Erythroblast (primary cell): Measurements from ENCODE around the gene AJM1.

ENCODE experiments used
- DNase-seq, 2 experiments: peaks; one replicate each; lab custom pipeline; 2025; lab: John Stamatoyannopoulos, UW
- GATA1 ChIP-seq: IDR thresholded peaks from 2 replicates; pipeline ENCODE4 v1.6.1; 2011; ENCODE audit warnings: low read depth, mild to moderate bottlenecking, control low read depth, low read length, moderate library complexity
- POLR2A ChIP-seq: IDR thresholded peaks from 2 replicates; pipeline ENCODE4 v1.6.1; 2011; ENCODE audit warnings: mild to moderate bottlenecking, low read length

The AJM1 gene

DNA sequence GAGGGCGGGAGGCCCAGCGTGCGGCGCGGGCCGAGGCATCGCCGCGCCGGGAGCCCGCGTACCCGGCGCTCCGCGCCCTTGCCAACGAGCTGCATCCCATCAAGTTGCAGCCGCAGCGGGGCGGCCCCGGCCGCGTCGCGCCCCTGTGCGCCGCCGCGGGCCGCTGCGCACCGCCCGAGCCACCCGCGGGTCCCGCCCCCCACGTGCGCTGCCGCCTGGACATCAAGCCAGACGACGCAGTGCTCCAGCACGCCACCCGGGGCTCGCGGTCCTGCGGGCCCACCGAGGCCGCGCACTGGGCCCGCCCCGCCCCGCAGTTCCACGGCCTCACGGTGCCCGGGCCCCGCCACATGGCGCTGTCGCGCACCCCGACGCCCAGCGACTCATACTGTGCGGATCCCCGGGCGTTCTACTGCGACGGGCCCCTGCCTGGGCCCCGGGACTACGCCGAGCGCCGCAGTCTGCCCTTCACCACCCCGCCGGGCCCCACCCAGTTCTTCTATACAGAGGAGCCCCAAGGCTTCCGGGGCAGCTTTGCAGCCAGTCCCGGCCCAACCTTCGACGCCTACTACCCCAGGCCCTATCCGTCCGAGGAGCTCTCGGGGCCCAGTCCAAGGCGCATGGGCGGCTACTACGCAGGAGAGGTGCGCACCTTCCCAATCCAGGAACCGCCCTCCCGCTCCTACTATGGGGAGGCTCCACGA, 2.6 kb downstream of the AJM1 start:
- no peak for TF ChIP-seq GATA1
- TF ChIP-seq POLR2A: no peak
- DNase-seq: no peak

DNA sequence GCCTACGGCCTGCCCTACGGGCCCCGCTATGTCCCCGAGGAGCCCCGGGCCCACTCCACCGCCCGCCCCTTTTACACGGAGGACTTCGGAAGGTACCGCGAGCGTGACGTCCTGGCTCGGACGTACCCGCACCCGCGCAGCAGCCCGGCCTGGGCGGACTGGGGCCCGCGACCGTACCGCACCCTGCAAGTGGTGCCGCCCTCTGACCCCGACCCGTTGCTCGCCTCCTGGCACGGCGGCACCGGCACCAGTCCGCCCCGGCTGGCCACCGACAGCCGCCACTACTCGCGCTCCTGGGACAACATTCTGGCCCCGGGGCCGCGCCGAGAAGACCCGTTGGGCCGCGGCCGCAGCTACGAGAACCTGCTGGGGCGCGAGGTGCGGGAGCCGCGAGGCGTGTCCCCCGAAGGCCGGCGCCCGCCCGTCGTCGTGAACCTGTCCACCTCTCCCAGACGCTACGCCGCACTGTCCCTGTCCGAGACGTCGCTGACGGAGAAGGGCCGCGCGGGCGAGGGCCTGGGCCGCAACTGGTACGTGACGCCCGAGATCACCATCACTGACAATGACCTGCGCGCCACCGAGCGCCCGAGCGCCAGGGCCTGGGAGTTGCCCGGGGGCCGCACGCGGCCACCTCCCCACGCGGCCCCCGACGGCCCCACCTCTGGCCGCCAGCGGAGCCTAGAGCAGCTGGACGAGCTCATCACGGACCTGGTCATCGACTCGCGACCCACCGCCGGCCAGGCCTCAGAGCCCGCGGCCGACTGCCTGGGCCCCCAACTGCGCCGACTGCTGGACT, 3.4 kb downstream of the AJM1 start:
- TF ChIP-seq POLR2A (no peak), GATA1 (no peak)
- DNase-seq: no peak

DNA sequence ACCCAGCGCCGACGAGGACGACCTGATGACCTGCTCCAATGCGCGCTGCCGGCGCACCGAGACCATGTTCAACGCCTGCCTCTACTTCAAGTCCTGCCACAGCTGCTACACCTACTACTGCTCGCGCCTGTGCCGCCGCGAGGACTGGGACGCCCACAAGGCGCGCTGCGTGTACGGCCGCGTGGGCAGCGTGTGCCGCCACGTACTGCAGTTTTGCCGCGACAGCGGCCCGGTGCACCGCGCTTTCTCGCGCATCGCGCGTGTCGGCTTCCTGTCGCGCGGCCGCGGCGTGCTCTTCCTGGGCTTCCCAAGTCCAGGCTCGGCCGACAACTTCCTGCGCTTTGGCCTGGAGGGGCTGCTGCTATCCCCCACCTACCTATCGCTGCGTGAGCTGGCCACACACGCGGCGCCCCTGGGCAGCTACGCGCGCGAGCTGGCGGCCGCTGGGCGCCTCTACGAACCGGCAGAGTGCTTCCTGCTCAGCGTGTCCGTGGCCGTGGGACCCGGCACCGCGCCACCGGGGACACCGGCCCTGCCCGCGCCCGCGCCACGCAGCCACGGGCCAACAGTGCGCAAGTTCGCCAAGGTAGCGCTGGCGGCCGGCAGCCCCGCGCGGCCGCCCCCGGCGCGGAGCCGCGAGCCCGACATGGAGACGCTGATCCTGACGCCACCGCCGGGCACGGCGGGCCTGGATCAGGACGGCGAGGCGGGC, 4.3 kb downstream of the AJM1 start:
- DNase-seq: peak; percentile 32 to 42

DNA sequence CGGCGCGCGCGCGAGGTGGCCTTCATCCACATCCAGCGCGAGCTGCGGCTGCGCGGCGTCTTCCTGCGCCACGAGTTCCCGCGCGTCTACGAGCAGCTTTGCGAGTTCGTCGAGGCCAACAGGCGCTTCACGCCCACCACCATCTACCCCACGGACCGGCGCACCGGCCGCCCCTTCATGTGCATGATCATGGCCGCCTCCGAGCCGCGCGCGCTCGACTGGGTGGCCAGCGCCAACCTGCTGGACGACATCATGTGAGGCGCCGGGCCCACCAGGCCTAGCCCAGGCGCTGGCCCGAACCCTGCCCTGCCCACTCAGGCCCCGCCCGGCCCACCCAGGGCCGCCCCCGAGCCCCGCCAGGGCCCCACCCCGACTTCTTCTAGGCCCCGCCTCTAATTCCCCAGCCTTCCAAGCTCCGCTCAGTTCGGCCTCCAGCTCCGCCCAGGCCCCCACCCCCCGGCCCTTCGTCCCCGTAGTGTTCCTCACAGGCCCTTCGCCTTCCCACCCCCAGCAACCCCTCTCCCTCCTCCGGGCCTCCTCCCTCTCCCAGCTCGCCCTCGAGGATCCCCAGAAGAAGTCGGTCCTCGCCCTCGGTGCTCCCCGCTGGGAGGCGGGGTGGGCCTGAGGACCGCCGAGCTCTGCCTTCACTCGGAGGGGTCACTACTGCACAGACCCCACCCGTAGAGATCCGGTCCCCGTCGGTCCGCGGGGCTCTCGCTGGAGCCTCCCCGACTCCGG, 5.0 kb downstream of the AJM1 start:
- DNase-seq: peak; percentile 70 to 76

More for the DNA sequence above, 4.3 kb downstream of the AJM1 start:
- TF ChIP-seq POLR2A: no peak
- no peak for TF ChIP-seq GATA1

DNA sequence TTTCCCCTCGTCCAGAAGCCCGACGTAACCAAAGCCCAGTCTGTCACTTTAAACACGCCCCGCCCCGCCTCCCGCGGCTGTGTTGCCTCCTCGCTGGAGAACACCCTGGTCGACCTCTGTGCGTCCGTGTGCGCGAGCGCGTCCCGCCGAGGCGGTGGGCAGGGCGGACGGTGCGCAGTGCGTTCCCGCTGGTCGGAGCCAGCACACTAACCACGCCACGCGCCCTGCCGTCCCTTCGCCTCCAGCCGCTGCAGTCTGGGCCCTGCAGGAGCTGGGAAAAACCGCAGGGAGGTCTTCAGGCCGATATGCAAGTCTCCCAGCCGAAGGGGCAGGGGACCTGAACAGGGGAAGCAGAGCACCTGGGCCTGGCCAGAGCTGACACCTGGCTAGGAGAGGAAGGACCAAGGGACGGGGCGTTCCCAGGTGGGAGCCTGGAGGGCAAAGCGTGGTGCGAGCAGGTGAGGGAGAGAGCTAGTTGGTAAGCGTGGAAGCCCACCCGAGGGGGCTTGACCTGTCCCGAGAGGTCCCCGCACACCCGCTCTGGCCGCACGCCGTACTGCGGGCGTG, 5.6 kb downstream of the AJM1 start:
- DNase-seq: peak; percentile 84
- TF ChIP-seq GATA1 (no peak), POLR2A (no peak)

More for the DNA sequence above, 5.0 kb downstream of the AJM1 start:
- TF ChIP-seq POLR2A: no peak
- TF ChIP-seq GATA1: no peak

DNA sequence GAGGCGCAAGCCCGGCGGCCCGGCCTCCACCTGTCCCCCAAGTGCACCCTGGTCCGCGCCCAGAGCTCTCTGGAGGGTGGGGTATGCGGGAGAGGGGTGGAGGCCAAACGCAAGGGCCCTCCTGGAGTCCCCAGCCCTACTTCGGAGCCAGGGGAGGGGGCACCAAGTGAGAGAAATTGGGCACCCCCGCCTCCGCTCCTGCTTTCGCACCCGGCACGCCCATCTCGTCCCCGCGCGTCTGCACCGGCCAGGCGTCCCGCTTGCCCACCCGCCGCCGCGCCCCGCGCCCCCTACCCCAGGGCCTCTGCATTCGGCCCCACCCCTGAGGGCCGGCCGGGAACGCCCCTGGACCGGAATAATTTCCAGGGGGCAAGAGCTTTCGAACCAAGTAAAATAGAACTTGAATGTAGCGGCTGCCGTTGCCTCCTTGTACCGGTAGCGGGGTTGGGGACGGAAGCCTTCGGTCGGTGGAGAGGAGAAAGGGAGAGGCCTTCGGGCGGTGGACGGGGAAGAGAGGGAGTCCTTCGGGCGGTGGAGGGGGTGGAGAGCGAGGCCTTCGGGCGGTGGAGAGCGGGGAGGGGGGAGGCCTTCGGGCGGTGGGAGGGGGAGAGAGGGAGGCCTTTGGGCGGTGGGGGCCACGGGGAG, 6.2 kb downstream of the AJM1 start:
- DNase-seq: peak; percentile 81 to 83
- no peak for TF ChIP-seq GATA1
- no peak for TF ChIP-seq POLR2A

DNA sequence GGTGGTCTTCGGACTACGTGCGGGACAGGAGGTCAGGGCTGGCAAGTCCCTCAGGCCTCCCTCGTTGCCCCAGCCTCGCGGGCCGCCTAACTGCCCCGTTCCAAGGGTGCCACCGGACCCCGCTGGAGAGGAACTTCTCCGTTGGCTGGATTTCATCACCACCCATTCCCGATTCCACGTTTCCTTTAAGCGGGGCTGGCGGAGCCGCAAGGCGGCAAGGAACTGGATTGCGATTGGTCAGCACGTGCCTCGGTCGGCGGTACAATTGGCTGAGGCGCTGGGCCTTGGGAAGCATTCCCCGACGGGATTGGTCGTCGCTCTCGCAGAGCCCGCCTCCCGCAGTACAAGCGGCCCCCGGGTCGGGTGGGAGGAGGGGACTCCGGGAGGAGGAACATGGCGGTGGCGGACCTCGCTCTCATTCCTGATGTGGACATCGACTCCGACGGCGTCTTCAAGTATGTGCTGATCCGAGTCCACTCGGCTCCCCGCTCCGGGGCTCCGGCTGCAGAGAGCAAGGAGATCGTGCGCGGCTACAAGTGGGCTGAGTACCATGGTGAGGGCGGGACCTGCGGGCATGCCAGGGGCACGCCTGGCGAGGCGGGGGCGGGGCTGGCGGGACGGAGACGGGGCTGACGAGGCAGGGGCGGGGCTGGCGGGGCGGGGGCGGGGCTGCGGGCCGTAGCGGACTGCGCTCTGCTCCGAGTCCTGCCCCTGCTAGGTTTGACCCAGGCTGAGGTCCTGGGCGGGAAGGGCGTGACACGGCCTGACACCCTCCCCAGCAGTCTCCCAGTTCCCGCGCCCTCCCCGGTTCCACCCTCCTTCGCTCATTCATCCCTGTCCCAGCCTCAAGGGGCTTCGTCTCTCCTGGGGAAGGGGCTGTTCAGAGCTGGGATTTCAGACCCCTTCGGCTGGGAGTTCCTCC, 7.0 kb downstream of the AJM1 start, which contains the start of gene PHPT1:
TSS of gene PHPT1 (plus strand) at position 372 of the 922 bp plus-strand sequence. CDS start at position 394, 22 bp downstream.
- peak; percentile 99 for DNase-seq
- TF ChIP-seq POLR2A: peak; percentile 79
- TF ChIP-seq GATA1: no peak

DNA sequence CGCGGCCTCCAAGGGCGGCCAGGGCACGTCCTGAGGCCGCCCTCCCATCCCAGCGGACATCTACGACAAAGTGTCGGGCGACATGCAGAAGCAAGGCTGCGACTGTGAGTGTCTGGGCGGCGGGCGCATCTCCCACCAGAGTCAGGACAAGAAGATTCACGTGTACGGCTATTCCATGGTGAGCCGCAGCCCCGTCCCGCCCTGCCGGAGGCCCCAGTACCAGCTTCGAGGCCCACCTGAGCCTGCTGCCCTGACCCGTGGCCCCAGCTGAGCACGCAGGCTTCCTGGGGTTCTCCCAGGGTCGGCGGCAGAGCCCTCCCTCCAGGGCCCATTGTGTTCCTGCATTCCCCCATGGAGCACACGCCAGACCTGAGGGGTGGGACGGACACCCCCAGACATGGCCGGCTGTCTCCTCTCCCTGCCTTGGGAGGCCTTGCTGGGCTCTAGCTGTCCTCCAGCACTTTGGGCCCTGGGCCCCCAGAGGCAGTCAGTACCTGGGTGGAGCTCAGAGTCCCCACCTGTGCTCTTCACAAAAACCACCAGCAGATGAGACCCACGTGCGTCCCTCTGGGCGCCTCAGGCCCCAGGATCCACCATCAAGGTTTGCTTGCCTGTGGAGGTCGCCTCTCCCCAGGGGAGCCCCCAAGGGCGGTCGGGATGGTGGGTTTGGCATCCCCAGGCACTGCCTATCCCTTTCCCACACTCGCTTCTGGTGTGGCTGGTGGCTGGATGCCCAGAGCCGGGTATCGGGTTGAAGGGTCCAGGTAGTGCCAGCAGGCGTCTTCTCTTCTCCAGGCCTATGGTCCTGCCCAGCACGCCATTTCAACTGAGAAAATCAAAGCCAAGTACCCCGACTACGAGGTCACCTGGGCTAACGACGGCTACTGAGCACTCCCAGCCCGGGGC, 7.9 kb downstream of the AJM1 start:
- TF ChIP-seq GATA1: no peak
- TF ChIP-seq POLR2A: no peak
- no peak for DNase-seq

DNA sequence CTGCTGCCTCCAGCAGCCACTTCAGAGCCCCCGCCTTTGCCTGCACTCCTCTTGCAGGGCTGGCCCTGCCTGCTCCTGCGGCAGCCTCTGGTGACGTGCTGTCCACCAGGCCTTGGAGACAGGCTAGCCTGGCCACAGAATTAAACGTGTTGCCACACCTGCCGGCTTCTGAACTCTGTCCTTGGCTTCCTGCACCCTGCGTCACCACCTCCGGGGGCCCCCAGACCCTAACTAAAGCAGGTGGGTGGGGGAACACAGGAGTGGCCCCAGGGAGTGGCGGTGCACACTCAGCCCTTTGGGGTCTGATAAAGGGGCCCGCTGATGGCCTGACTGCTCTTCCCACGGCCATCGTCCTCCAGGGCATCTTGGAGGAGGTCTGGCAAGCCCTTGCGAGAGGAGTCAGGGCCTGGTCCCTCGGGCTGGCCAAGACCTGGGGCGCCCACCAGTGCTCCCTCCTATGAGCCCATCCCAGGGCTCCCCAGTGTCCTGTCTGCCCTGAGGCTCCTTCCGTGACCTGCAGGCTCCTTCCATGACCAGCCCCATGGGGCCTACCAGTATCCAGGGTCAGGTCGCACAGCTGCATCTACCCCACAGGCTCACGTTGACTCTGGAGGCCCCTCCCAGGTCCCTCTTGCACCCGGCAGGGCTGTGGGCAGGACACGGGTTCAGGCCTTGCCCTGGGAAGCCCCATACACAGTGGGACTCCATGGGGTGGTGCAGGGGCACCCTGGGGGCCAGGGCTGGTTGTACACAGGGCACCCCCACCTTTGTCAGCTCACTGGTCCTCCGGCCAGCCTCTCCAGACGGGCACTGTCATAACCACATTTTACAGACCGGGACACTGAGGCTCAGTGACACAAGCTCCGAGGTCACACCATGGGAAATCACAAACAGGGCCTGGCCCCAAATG, 8.8 kb downstream of the AJM1 start:
- no peak for DNase-seq
- TF ChIP-seq GATA1 (no peak), POLR2A (no peak)
